ENCODE results near the gene GLP2R.

Gene GLP2R

GRCh38 chr17:9908649-9909042 lies 82.9 kb downstream of the GLP2R start:
- no peak overlapping the region for H3K4me3 ChIP-seq (ENCODE audit: low read depth, low read length)
- no peaks in the 10 kb centered on the region for H3K27me3 ChIP-seq
- H3K4me1 ChIP-seq: no peaks in the 10 kb centered on the region
- DNase-seq: no peak
- no peaks in the 10 kb centered on the region for H3K36me3 ChIP-seq
- no peaks in the 10 kb centered on the region for H3K9me3 ChIP-seq
- no peak for TF ChIP-seq CTCF (IDR thresholded peaks at IDR 0.05; ENCODE audit: low read depth, low read length)

DNA sequence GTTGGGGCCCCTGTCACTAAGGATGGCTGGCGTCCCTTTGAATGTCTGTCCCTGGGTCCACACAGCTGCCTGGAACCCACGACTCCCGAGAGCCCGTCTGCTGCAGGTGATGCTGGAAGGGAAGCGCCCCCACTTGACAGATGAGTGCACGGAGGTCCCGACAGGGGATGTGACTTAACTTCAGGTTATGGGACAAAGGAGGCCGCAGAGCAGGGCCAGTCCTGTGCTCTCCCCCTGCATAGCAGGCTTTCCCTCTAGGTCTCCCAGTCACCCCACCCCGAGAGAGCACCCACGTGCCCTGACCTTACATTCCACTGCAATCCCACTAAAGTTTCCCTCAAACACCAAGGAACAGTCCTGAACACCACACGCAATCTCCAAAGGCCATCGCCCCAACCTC lies 85.4 kb downstream of the GLP2R start:
- no peak overlapping the region for H3K4me3 ChIP-seq (ENCODE audit: low read depth, low read length)
- DNase-seq: no peak
- no peaks in the 10 kb centered on the region for H3K4me1 ChIP-seq
- no peaks in the 10 kb centered on the region for H3K27me3 ChIP-seq
- TF ChIP-seq CTCF (IDR thresholded peaks at IDR 0.05; ENCODE audit: low read depth, low read length): no peak
- no peaks in the 10 kb centered on the region for H3K9me3 ChIP-seq
- H3K36me3 ChIP-seq: no peaks in the 10 kb centered on the region

DNA sequence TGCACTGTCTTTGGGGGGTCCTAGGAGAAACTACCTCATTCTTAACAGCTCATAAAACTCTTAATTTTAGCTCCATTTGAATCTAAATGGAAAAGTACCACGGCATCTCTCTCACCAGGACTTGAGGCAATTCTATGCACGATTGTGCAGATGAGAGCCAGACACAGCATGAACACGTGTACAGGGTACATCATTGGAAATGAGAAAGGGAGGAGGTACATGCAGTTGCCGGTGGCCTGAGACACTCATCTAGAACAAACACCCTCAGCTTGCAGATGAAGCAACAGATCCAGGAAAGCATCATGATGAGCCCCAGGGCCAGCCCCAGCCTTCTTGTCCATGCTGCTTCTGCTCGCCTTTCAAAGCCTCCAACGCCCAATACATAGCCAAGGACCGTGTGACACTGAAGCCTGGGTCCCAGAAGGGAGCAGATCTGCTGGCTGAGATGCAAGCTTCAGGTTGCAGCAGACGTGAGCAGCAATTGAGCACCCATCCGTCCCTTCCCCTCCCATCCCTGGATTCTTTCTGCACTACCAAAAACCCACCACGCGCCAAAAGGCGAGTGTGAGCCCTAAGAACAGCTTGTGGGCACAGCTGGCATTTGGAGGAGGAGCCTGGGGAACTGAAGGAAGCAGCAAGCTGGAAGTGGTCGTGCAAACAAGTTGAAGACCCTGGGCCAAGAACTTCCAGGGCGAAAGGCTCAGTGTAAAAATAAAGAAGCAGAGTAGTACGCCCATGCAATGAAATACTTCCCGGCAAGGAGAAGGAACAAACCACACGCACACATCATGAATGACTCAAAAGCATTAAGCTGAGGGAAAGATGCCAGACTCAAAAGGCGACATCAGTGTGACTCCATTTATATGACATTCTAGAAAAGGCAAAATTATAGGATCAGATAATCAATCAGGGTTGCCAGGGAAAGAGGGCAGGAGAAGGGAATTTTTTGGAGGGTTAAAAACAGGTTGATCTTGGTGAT lies 86.7 kb downstream of the GLP2R start:
- Histone ChIP-seq H3K27me3 (no peaks in the 10 kb centered on the region), H3K4me3 (ENCODE audit: low read depth, low read length) (no peak overlapping the region), H3K9me3 (no peaks in the 10 kb centered on the region), H3K36me3 (no peaks in the 10 kb centered on the region), H3K4me1 (no peaks in the 10 kb centered on the region)
- no peak for TF ChIP-seq CTCF (IDR thresholded peaks at IDR 0.05; ENCODE audit: low read depth, low read length)
- no peak for DNase-seq

DNA sequence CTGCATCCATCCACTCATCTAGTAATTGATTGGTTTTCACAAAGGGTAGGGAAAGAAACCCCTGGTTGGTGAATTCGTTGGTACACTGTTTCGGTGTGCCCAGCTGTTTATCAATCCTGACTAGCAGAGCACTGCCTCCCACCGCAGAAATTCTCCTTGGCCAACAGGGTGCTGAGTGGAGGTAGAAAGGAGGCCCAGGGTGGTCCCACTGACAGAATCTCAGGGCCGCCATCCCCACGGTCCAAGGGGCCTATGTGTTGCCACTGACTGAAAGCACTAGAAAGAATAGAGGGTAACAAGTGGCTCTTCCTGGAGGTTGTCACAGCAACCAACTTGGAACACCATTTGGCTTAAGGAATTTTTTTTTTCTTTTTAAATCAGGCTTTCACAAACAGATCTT lies 87.8 kb downstream of the GLP2R start:
- TF ChIP-seq CTCF (IDR thresholded peaks at IDR 0.05; ENCODE audit: low read depth, low read length): no peak
- H3K27me3 ChIP-seq: no peaks in the 10 kb centered on the region
- no peaks in the 10 kb centered on the region for H3K9me3 ChIP-seq
- no peaks in the 10 kb centered on the region for H3K36me3 ChIP-seq
- DNase-seq: no peak
- H3K4me3 ChIP-seq (ENCODE audit: low read depth, low read length): no peak overlapping the region
- H3K4me1 ChIP-seq: no peaks in the 10 kb centered on the region

GRCh38 chr17:9916108-9916507 lies 90.4 kb downstream of the GLP2R start:
- Histone ChIP-seq H3K4me3 (ENCODE audit: low read depth, low read length) (no peak overlapping the region), H3K9me3 (no peaks in the 10 kb centered on the region), H3K27me3 (no peaks in the 10 kb centered on the region), H3K36me3 (no peaks in the 10 kb centered on the region), H3K4me1 (no peaks in the 10 kb centered on the region)
- DNase-seq: no peak
- TF ChIP-seq CTCF (IDR thresholded peaks at IDR 0.05; ENCODE audit: low read depth, low read length): no peak

- no peak for TF ChIP-seq CTCF (IDR thresholded peaks at IDR 0.05; ENCODE audit: low read depth, low read length)
- no peaks in the 10 kb centered on the region for H3K27me3 ChIP-seq
Measured at GRCh38 chr17:9917131-9917530, 91.4 kb downstream of the GLP2R start.

More at GRCh38 chr17:9917131-9917530, 91.4 kb downstream of the GLP2R start:
- Histone ChIP-seq H3K4me3 (ENCODE audit: low read depth, low read length) (no peak overlapping the region), H3K36me3 (no peaks in the 10 kb centered on the region), H3K4me1 (no peaks in the 10 kb centered on the region), H3K9me3 (no peaks in the 10 kb centered on the region)
- no peak for DNase-seq

Data from BE2C (cell line).